ENCODE data around the gene AMY1B.
"Not testable (repeated sequence)": the region's sequence is repeated elsewhere in the genome, so short reads cannot be mapped to it uniquely, and the experiment has no call there.

AMY1B gene

DNA sequence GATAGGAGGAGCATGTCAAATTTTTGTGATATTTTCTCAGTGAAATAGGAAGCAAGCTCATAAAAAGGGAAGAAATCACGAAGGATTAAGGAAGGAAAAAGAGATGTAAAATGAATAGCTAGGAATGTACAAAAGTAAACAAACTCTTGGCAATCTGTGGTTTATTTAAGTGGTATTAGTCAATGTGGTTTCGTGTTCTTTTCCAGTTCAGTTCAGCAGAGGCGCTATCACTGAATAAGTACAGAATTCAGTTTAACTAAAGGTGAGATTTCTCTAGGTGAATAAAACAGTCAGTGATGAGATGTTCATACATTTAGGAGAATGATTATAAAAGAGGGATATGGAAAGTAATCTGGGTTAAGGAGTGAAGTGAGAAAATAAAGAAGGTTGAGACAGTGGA, 52.1 kb downstream of the AMY1B start:
- not testable (repeated sequence) for H3K36me3 Mint-ChIP-seq; H3K4me1 Mint-ChIP-seq; H3K27ac Mint-ChIP-seq; H3K9me3 Mint-ChIP-seq; DNase-seq (ENCODE audit: low spot score in 2 of 2); ATAC-seq; H3K4me3 Mint-ChIP-seq

DNA sequence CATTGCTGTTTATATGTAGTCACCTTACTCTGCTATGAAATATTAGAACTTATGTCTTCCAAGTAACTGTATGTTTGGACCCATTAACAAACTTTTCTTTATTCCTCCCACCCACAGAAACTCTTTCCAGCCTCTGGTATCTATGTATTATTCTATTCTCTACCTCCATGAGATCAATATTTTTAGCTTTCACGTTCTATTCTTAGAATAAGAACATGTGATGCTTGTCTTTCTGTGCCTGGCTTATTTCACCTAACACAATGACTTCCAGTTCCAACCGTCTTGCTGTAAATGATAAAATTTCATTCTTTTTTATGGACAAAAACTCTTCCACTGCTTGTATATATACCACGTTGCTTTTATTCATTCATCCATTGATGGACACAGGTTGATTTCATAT, 54.8 kb downstream of the AMY1B start:
- H3K9me3 Mint-ChIP-seq; ATAC-seq; DNase-seq (ENCODE audit: low spot score in 2 of 2); H3K27ac Mint-ChIP-seq; H3K4me3 Mint-ChIP-seq; H3K4me1 Mint-ChIP-seq; H3K36me3 Mint-ChIP-seq: not testable (repeated sequence)

Data from stimulated activated effector memory CD8-positive, alpha-beta T cell treated with anti-CD3 and anti-CD28 coated beads, Interleukin-12 subunit alpha, Interleukin-12 subunit beta, amount 100 ng/mL, for 72 hours (primary cell).